Stimulated activated CD8-positive, alpha-beta memory T cell treated with anti-CD3 and anti-CD28 coated beads, Interleukin-7, amount 100 ng/mL, for 48 hours (primary cell): ENCODE results near the gene COQ7.
A peak's percentile ranks its signal among the peaks of the same experiment; 100 is the strongest.

Source experiments
- DNase-seq, 2 donors: peaks; one replicate each; pipeline ENCODE4 v3.0.0-alpha.2; 2020; ENCODE audit warnings: low read depth in 1 of 2; ENCODE audit errors: extremely low read depth in 1 of 2

Gene COQ7

DNA sequence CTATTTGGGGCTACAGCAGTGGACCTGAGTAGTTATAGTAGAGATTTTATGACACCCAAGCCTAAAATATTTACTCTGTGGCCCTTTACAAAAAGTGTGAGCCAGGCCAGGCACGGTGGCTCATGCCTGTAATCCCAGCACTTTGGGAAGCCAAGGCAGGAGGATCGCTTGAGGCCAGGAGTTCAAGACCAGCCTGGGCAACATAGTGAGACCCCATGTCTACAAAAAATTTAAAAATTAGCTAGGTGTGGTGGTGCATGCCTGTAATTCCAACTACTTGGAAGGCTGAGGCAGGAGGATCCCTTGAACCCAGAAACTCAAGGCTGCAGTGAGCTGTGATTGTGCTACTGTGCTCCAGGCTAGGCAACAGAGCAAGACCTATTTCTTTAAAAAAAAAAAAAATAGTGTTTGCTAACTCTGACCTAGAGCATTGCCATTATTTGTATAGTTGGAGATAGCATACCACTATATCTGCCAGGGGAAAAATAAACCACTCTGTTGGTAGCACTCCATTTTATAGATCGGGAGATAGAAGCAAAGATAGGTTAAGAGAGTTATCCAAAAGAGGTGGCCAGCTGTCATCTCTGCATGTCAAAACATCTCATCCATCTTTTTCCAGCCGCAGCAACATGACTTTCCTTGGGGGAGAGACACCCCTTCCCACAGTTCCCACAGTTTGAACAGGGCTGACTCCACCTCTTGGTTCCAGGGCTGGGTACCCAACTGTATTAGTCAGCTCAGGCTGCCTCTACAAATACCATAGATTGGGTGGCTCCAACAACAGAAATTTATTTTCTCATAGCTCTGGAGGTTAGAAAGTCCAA lies 43.3 kb downstream of the COQ7 start:
- DNase-seq, result no peak

DNA sequence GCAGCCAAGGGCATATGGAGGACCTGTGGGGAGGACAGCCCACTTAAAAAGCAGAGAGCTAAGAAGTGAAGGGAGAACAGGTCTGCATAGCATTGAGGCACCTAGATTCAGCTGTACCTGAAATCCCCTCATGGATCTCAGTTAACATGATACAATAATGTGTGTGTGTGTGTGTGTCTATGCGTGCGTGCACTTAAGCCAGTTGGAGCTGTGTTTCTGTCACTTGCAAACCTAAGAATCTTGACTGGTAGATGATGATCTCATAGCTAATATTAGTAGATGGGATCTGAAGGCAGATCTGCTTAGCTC lies 44.6 kb downstream of the COQ7 start:
- no peak for DNase-seq

DNA sequence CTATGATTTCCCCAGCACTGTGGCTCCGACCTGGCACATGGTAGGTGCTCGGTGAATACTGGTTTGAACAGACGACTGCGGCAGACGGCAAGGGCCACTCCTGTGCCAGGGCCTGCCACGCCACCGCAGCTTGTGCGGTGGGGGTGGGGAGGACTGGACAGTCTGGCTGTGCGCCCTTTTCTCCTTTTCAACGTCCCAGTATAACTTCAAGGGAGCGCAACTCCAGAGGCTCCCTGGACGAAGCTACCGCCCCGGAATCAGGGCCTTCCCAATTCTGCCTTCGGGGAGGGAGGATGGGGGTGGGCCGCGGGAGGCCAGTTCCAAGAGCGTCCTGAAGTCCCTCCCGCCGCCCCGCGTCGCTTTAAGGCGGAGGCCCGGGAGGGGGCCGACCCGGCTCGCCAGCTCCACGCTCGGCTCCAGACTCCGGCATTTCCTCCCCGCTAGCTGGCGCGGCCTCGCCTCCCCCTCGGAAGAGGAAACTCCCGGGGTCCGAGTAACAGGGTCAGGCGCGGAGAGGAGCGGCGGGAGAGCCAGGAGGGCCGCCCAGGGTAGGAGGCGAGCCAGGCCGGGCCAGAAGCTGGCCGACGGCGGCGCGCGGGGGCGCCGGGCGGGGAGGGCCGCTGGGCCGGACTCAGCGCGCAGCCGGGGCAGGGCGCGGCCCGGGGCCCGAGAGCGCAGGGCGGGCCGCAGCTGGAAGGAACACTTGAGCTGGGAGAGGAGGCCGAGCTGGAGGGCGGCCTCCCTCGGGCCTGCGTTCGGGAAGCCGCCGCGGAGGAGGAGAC lies 46.4 kb downstream of the COQ7 start, which contains the start of gene ITPRIPL2:
Gene ITPRIPL2 (plus strand): TSS at position 388 of the 782 bp plus-strand sequence. CDS start 498 bp downstream, outside the sequence.
- DNase-seq, result no peak

DNA sequence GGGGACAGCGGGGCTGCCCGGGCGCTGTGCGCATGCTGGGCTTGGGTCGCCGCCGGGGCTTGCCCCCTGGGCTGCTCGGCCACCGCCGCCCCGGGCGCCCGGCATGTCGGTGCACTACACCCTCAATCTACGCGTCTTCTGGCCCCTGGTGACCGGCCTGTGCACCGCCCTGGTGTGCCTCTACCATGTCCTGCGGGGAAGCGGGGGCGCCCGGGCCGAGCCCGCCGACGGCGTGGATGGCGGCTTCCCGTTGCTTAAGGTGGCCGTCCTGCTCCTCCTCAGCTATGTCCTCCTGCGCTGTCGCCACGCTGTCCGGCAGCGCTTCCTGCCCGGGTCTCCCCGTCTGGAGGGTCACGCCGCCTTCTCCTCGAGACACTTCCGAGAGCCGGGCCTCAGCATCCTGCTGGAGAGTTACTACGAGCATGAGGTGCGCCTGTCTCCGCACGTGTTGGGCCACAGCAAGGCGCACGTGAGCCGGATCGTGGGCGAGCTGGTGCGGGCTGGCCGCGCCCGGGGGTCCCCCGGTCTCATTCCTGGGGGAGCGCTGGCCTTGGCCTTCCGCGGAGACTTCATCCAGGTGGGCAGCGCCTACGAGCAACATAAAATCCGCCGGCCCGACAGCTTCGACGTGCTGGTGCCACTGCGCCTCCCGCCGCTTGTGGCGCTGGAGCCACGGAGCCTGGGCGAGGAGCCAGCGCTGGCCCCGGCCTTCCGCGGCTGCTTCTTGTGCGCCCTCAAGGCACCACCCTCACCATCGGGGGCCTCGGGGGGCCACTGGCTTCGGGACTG lies 47.1 kb downstream of the COQ7 start:
- DNase-seq, result no peak

DNA sequence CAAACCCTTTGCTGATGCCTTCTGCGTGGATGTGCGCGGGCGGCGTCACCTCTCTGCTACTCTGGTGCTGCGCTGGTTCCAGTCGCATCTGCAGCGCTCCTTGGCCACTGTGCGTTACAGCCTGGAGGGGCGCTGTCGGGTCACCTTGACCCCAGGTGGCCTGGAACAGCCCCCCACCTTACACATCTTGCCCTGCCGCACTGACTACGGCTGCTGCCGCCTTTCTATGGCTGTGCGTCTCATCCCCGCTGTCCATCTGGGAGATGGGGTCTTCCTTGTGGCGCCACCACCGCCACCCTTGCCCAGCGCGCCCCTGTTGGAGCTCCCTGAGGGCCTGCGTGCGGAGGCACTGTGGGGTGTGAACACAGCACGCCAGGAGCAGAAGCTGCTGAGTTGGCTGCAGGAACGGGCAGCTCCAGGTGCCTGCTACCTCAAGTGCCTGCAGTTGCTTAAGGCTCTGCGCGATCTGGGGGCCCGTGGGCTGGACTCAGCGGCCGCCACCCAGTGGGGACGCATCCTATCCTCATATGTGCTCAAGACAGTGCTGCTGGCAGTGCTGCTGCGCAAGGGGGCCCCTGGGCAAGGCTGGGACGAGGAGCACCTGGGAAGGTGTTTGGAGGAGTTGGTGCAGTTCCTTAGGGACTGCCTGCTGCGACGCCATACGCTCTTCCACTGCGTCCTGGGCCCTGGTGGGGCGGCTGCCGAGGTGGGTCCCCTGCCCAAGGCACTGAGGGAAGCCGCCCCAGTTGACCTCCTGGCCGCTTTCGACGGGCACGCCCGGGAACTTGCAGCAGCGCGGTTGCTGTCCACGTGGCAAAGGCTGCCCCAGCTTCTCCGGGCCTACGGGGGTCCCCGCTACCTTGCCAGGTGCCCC lies 48.0 kb downstream of the COQ7 start:
- no peak for DNase-seq

DNA sequence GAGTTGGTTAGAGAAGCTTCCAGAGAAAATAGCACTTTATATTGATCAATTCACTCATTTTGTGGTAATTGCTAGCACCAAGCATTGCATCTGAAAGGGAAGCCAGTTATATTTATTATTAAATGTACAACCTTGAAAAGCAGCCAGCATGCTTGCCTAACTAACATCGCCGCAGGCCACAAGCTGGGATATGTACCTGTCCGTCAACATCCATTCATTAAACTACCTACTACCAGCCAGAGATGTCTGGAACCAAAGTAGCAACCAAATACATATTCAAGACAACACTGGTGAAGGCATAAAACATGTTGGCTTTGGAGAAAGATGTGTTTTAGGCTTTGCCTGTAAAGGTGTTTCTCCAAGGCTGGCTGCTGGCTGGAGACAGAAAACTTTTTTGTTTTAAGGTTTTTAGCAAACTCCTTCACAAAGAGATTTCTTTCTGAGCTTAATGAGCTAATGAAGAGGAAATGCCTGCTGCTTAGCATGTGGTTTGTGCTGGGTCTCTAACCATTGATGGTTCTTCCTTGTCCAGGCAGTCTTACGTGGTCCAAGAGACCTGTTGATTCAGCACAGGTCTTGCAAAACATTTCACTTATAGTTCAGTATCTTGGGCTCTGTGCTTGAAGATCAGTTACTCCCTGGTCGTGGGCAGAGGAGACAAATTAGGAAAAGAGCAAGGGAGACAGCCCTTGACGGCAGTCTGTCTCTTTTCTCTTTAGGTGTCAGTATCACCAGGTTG lies 49.5 kb downstream of the COQ7 start:
- DNase-seq, result no peak

DNA sequence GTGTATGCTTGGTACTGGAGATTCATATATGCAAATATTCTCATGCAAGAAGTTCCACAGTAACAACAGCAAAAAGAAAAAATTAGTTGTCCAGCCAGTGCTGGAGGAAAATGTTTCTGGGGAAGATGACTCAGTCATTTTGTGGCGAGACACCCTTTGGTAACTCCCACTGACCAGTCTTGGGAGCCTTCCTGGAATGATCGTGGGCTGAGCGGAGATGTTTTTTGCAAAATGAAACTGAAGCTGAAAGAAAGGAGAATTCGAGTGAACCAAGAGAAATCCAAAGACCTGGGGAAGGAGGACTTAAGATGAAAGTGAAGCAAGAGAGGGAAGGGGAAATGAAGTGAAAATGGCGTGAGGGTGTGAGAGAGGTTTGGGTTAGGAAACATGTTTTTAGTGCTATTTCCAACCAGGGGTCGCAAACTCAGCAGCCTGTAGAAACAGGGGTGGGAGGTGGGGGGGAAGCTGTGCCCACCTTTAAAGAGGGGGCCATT lies 51.6 kb downstream of the COQ7 start:
- DNase-seq, result peak in 1 of 2 donors; percentile 48

DNA sequence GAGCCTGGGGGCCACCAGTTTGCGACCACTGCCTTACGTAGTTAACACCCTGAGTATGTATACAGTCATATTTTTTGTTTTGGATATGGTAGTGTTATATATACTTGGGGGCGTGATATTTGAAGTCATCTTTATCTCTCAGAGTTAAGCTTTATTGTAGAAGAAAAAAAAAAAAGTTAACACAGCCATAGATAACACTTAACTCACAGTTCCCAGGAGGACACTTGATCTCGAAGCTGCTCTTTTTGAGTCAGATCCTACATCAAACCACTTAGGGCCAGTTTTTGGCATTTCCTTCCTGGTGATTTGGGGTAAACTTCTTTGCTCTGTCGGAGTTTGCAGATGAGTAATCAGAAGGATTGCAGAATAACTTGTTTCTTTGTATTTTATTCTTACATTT lies 52.1 kb downstream of the COQ7 start:
- DNase-seq, result no peak

DNA sequence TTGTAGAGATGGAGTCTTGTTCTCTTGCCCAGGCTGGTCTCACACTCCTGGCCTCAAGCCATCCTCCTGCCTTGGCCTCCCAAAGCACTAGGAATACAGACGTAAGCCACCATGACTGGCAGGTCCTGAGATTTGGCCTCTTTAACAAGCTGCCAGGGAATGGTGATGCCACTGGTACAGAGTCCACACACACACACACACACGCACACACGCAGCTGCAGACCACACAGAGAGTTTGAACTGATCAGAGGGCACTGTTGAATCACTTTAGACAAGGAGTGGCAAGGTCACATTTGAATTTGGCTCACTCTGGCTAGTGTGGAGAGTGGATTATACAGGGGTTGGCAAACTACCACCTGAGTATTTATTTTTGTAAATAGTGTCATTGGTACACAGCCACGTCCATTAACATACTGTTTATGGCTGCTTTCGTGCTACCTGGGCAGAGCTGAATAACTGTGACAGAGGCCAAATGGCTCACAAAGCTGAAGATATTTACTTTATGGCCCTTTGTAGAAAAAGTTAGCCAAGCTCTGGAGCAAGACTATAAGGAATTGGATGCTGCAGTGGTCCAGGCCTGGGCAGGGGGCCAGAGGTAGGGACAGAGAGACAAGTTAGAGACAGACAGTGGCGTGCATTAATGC lies 56.2 kb downstream of the COQ7 start:
- DNase-seq, result no peak

DNA sequence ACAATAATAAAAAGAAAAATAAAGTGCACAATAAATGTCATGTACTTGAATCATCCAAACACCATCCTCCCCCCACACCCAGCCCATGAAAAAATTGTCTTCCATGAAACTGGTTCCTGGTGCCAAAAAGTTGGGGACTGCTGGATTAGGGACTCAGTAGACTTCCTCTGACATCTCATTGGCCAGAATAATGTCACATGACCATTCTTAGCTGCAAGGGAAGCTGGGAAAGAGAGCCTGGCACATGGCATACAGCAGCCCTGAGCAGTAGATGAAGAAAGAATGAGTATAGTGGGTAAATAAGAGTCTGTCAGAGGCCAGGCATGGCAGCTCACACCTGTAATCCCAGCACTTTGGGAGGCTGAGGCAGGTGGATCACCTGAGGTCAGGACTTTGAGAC lies 58.9 kb downstream of the COQ7 start:
- no peak for DNase-seq

DNA sequence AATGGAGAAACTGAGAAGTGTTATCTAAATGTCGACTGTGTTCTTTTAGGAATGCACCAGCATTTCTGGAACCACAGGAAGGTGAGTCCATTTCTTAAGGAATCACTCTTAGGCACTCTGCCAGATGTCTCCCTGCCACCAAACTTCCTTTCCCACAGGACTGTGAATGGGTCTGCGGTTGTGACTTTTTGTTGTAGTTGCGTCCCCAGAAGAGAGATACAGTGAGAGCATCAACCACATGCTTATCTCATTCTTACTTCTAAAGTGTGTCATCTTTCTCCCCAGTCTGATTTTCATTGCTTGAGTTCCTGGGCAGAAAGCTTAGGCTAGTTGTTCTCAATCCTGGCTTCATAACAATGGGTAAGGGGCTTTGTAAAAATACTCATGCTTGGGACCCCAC lies 59.8 kb downstream of the COQ7 start:
- DNase-seq, result no peak

DNA sequence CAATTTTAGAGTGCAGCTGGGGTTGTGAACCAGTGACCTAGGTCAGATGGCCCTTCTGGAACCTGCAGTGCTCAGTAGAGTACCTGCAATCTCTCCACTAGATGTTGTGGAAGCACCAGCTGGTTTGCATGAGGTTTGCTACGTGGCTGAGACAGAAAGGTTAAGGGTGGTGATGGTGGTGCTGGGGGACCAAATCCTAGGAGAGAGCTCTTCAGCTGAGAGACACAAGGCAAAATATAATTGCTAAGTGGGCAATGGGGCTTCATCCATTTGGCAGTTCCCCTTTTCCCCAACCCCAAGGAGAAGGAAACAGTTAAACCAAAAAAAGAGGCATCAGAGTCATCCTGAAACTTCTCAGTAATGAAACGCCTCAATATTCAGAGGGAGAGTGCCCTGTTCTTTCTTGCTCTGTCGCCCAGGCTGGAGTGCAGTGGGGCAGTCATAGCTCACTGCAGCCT lies 60.3 kb downstream of the COQ7 start:
- DNase-seq, result no peak

DNA sequence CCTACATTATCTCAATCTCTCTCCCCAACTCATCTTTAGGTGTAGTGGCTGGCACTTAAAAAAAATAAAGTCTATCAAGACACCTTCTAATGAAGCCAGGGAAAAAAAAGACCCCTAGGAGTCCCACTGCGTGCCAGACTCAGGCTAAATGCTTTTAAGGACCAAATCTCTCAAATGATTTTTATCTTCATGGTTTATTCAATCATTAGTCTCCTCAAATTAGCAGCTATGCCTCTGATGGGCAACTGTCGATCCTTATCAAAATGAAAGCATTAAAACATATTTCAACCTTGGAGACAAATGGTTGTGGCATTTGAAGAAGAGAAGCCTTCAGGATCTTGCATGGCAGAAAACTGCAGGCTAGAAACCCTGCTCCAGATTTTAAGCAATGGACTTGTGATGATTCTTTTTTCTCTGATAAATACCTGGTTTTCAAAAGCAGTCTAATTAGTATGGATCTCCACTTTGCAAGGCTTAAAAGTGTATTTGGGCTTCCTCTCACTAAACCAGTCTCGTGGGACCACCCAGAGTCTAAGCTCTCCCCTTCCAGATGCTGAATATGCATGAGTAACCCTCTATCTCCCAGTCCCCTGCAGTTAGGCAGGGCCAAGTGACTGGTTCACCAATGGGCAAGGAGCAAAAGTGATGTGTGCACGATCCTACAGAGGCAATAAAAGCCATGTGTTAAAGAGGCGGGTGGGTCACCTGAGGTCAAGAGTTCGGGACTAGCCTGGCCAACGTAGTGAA lies 61.2 kb downstream of the COQ7 start:
- no peak for DNase-seq
